Gastroesophageal sphincter (tissue), 3 donors: ENCODE results near the gene THRA.

Experiments
- CTCF ChIP-seq, 4 experiments: fragments of 200-600 bp in 2 of 4; fragments of 450-650 bp in 2 of 4; sonication (generic) in 1 of 4; IDR thresholded peaks; one replicate each; pipeline ENCODE4 v1.5.1; 2017 to 2019; ENCODE audit warnings: antibody characterized with exemption in 4 of 4, mild to moderate bottlenecking in 2 of 4, moderate library complexity in 2 of 4
- EP300 ChIP-seq: sonication (generic); formaldehyde crosslinking; IDR thresholded peaks from one replicate; pipeline ENCODE4 v1.6.1; 2017; ENCODE audit warnings: antibody characterized with exemption, mild to moderate bottlenecking
- POLR2A ChIP-seq, 2 donors: fragments of 450-650 bp; IDR thresholded peaks; one replicate each; pipeline ENCODE4 v1.6.1; 2017; ENCODE audit warnings: antibody characterized with exemption in 2 of 2, mild to moderate bottlenecking in 2 of 2, moderate library complexity in 1 of 2
- POLR2AphosphoS5 ChIP-seq: sonication (generic); formaldehyde crosslinking; IDR thresholded peaks from one replicate; pipeline ENCODE4 v1.6.1; 2017; ENCODE audit warnings: antibody characterized with exemption

- TF ChIP-seq CTCF (IDR thresholded peaks at IDR 0.05) (no peak), POLR2A (IDR thresholded peaks at IDR 0.05) (no peak), EP300 (no peak), POLR2AphosphoS5 (no peak)
Observed at GRCh38 chr17:40065769-40066510, 3.2 kb downstream of the THRA start.
